Neural progenitor cell (in vitro differentiated cells): ENCODE data around the gene KRT79. TPM values are rescaled to one million over a fixed set of nuclear protein-coding genes. Genes with fewer than 3 reads are reported as not detected.

Source experiments
- DNase-seq: peaks from one replicate; pipeline ENCODE4 v3.0.0-alpha.2; 2016; ENCODE audit warnings: low spot score
- H2AFZ ChIP-seq: fragments of 200-600 bp; sonication (generic); replicated peaks from 2 replicates; pipeline ENCODE4 v1.6.1; 2016; ENCODE audit warnings: antibody characterized with exemption
- H3F3A ChIP-seq: fragments of 200-600 bp; sonication (generic); 2 replicates; pipeline ENCODE4 v1.6.1; 2016; ENCODE audit warnings: antibody characterized with exemption, low read depth
- H3K27ac ChIP-seq: fragments of 200-600 bp; sonication (generic); 2 replicates; pipeline ENCODE4 v1.5.1; 2016; ENCODE audit warnings: mild to moderate bottlenecking
- H3K27me3 ChIP-seq: fragments of 200-600 bp; sonication (generic); 2 replicates; pipeline ENCODE4 v1.6.1; 2016; ENCODE audit warnings: mild to moderate bottlenecking, moderate library complexity
- H3K36me3 ChIP-seq: fragments of 200-600 bp; sonication (generic); 2 replicates; pipeline ENCODE4 v1.5.1; 2016
- H3K4me1 ChIP-seq: fragments of 200-600 bp; sonication (generic); 2 replicates; pipeline ENCODE4 v1.6.1; 2016; ENCODE audit warnings: mixed run types
- H3K4me2 ChIP-seq: fragments of 200-600 bp; sonication (generic); 2 replicates; pipeline ENCODE4 v1.6.1; 2016
- H3K4me3 ChIP-seq: fragments of 200-600 bp; sonication (generic); 2 replicates; pipeline ENCODE4 v1.5.1; 2016
- H3K79me2 ChIP-seq: fragments of 200-600 bp; sonication (generic); 2 replicates; pipeline ENCODE4 v1.6.1; 2016; ENCODE audit warnings: low read depth
- H3K9ac ChIP-seq: fragments of 200-600 bp; sonication (generic); 2 replicates; pipeline ENCODE4 v1.6.1; 2016
- H3K9me3 ChIP-seq: fragments of 200-600 bp; sonication (generic); 2 replicates; pipeline ENCODE4 v1.5.1; 2016; ENCODE audit warnings: low read depth
- H4K20me1 ChIP-seq: fragments of 200-600 bp; sonication (generic); 2 replicates; pipeline ENCODE4 v1.6.1; 2016; ENCODE audit warnings: low read depth
- H3K27ac Mint-ChIP-seq: 3 replicates; pipeline ENCODE4 v1.8.0; 2021; ENCODE audit warnings: mixed read lengths
- H3K27me3 Mint-ChIP-seq: 2 replicates; pipeline ENCODE4 v1.8.0; 2022; ENCODE audit warnings: low read depth, mild to moderate bottlenecking, inconsistent platforms, moderate library complexity, mixed read lengths; ENCODE audit not compliant: insufficient read depth
- H3K36me3 Mint-ChIP-seq: 3 replicates; pipeline ENCODE4 v1.8.0; 2021; ENCODE audit warnings: mixed read lengths
- H3K4me1 Mint-ChIP-seq: 3 replicates; pipeline ENCODE4 v1.8.0; 2021; ENCODE audit warnings: mixed read lengths
- H3K4me3 Mint-ChIP-seq: 3 replicates; pipeline ENCODE4 v1.8.0; 2021; ENCODE audit warnings: mild to moderate bottlenecking, moderate library complexity, mixed read lengths
- H3K9me3 Mint-ChIP-seq: 3 replicates; pipeline ENCODE4 v1.8.0; 2020; ENCODE audit warnings: mixed read lengths
- EZH2 ChIP-seq: fragments of 200-600 bp; sonication (generic); IDR thresholded peaks from 2 replicates; pipeline ENCODE4 v1.6.1; 2017; ENCODE audit warnings: antibody characterized with exemption, mild to moderate bottlenecking, moderate library complexity
- EZH2phosphoT487 ChIP-seq: fragments of 200-600 bp; sonication (generic); IDR thresholded peaks from 2 replicates; pipeline ENCODE4 v1.6.1; 2017; ENCODE audit warnings: antibody characterized with exemption
- total RNA-seq: library from RNA; depleted of rRNA; stranded (reverse); fragments of >200 nt; gene quantifications from 2 replicates; pipeline ENCODE4 v1.2.3, GENCODE V29; 2015; ENCODE audit warnings: low replicate concordance
- TF ChIP-seq, protein P1 (sequence below): fragments of 200-600 bp; sonication (generic); IDR thresholded peaks from 2 replicates; pipeline ENCODE4 v1.5.1; 2017; ENCODE audit warnings: antibody characterized with exemption, mild to moderate bottlenecking

KRT79 gene
- total RNA-seq, 1 donor from 2014 or later, result not detected

DNA sequence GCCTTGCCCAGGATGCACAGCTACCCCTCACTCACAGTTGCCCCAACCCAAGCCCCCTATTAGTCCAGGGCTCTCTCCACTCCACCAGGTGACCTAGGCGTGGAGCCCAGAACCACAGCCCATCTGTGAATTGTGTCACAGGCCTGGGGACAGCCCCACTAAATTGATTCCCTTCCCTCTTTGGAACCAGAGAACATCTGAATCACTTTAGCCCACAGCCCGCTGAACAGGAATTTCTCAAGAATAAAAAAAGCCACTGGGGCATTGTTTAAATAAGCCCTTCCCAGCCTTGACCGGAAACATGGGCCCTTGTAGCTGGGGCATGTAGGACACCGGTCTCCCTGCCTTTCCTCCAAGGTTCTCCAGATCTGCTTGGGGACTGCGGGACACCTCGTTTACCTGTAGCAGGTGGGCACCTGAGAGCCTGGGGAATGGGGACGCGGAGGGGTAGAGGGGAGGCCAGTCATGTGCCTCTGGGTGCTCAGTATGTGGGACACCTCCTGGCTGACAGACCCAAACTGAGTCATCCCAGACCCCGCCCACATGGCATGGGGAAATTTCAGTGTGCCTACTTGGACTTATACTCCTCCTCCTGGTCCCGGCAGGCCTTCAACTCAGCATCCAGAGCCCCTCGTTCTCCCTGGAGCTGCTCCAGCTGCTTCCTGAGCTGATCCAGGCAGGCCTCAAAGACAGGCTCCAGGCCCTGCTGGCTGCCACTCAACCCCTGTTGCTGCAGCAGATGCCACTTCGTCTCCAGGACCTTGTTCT, 13.4 kb upstream of the KRT79 start:
- H3K4me3 ChIP-seq, result no peak overlapping the region
- Mint-ChIP-seq H3K4me1 (peaks cover 3% of the 10 kb centered on the region), H3K36me3 (no peaks in the 10 kb centered on the region), H3K27ac (no peak overlapping the region), H3K4me3 (no peak overlapping the region), H3K27me3 (peaks cover 11% of the 10 kb centered on the region), H3K9me3 (no peaks in the 10 kb centered on the region)
- H3K27ac ChIP-seq, result no peak overlapping the region
- H3K79me2 ChIP-seq, result no peaks in the 10 kb centered on the region
- no peaks in the 10 kb centered on the region for H3K36me3 ChIP-seq
- H3K4me2 ChIP-seq, result no peak overlapping the region
- peak; percentile 17 for DNase-seq
- no peaks in the 10 kb centered on the region for H4K20me1 ChIP-seq
- H3K4me1 ChIP-seq, result no peaks in the 10 kb centered on the region
- H3K9ac ChIP-seq, result no peak overlapping the region
- H3F3A ChIP-seq, result no peaks in the 10 kb centered on the region
- no peak overlapping the region for H2AFZ ChIP-seq
- H3K9me3 ChIP-seq, result no peaks in the 10 kb centered on the region
- TF ChIP-seq EZH2phosphoT487 (no peak), EZH2 (no peak)
- TF ChIP-seq, protein P1, sequence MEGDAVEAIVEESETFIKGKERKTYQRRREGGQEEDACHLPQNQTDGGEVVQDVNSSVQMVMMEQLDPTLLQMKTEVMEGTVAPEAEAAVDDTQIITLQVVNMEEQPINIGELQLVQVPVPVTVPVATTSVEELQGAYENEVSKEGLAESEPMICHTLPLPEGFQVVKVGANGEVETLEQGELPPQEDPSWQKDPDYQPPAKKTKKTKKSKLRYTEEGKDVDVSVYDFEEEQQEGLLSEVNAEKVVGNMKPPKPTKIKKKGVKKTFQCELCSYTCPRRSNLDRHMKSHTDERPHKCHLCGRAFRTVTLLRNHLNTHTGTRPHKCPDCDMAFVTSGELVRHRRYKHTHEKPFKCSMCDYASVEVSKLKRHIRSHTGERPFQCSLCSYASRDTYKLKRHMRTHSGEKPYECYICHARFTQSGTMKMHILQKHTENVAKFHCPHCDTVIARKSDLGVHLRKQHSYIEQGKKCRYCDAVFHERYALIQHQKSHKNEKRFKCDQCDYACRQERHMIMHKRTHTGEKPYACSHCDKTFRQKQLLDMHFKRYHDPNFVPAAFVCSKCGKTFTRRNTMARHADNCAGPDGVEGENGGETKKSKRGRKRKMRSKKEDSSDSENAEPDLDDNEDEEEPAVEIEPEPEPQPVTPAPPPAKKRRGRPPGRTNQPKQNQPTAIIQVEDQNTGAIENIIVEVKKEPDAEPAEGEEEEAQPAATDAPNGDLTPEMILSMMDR, result no peak
- no peaks in the 10 kb centered on the region for H3K27me3 ChIP-seq

DNA sequence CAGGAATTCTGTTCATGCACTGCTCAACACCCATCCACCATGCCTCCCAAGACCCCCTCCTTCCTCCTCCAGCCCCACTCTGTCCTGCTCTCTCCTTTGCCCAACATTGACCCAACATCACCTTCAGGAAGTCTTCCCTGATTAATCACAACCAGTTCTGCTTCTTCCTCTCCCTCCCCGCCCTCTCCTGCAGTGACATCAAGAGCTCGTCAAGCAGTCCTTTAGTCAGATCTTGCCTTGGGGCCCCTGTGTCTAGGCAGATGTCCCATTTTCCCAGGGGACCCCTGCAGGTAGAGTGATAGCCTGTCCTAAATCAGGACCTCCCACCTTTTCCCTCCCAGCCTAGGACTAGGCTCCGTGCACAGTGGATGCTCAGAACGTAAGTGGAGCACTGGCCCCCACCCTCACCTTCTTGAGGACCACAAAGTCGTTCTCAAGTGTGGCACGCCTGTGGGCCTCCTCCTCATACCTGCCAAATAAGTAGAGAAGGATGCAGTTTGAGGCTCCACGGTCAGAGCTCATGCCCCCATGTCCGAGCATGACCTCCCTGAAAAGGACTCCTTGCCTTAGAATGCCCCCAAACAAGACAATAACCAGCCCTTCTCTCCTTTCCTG, 12.4 kb upstream of the KRT79 start:
- Histone ChIP-seq H3K27ac (no peak overlapping the region), H3F3A (no peaks in the 10 kb centered on the region), H3K9me3 (no peaks in the 10 kb centered on the region), H3K36me3 (no peaks in the 10 kb centered on the region), H3K9ac (no peak overlapping the region), H3K4me3 (no peak overlapping the region), H3K27me3 (no peaks in the 10 kb centered on the region), H3K4me2 (no peak overlapping the region), H2AFZ (no peak overlapping the region), H3K4me1 (no peaks in the 10 kb centered on the region), H3K79me2 (no peaks in the 10 kb centered on the region), H4K20me1 (no peaks in the 10 kb centered on the region)
- no peak for DNase-seq
- Mint-ChIP-seq H3K27ac (no peak overlapping the region), H3K9me3 (no peaks in the 10 kb centered on the region), H3K27me3 (peaks cover 14% of the 10 kb centered on the region), H3K36me3 (no peaks in the 10 kb centered on the region), H3K4me3 (no peak overlapping the region), H3K4me1 (peaks cover 3% of the 10 kb centered on the region)
- TF ChIP-seq EZH2phosphoT487 (no peak), EZH2 (no peak)
- TF ChIP-seq, protein P1, result no peak

DNA sequence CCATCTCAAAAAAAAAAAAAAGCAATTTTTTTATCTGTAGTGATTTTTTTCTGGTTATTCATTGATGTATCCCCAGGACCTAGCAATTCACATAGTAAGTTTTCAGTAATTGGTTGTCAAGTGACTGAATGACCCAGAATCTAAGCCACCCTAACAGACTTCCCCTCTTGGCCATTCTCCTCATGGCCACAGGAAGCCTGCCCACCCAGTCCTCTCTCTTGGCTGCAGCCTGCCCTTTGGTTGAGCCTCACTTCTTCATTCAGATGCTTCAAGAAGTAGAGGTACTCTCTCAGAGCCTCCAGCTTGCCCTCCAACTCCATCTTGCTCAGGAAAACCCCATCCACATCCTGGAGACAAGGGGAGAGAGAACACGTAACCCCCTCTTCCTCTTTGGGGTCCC, 11.8 kb upstream of the KRT79 start:
- H3K36me3 Mint-ChIP-seq, result no peaks in the 10 kb centered on the region

More for the DNA sequence above, 11.8 kb upstream of the KRT79 start:
- H3K27me3 Mint-ChIP-seq, result peaks cover 13% of the 10 kb centered on the region
- no peak for DNase-seq
- Histone ChIP-seq H3K4me3 (no peak overlapping the region), H3K9ac (no peak overlapping the region), H3K4me1 (no peaks in the 10 kb centered on the region), H4K20me1 (no peaks in the 10 kb centered on the region), H3K79me2 (no peaks in the 10 kb centered on the region), H3K9me3 (no peaks in the 10 kb centered on the region), H3K36me3 (no peaks in the 10 kb centered on the region), H3K27ac (no peak overlapping the region), H2AFZ (no peak overlapping the region), H3K4me2 (no peak overlapping the region), H3K27me3 (no peaks in the 10 kb centered on the region), H3F3A (no peaks in the 10 kb centered on the region)
- no peak overlapping the region for H3K4me3 Mint-ChIP-seq
- H3K27ac Mint-ChIP-seq, result no peak overlapping the region
- TF ChIP-seq, protein P1, result no peak
- TF ChIP-seq EZH2 (no peak), EZH2phosphoT487 (no peak)
- H3K4me1 Mint-ChIP-seq, result peaks cover 3% of the 10 kb centered on the region
- no peaks in the 10 kb centered on the region for H3K9me3 Mint-ChIP-seq
